Measurements from ENCODE around the gene TMEM91. TPM values are rescaled to one million over a fixed set of nuclear protein-coding genes. Genes with fewer than 3 reads are reported as not detected.

TMEM91 gene
- polyA plus RNA-seq, 1 donor (not counting 4 experiments of a cell fraction or from before 2014, with no cell fraction given), result 6.3 TPM

DNA sequence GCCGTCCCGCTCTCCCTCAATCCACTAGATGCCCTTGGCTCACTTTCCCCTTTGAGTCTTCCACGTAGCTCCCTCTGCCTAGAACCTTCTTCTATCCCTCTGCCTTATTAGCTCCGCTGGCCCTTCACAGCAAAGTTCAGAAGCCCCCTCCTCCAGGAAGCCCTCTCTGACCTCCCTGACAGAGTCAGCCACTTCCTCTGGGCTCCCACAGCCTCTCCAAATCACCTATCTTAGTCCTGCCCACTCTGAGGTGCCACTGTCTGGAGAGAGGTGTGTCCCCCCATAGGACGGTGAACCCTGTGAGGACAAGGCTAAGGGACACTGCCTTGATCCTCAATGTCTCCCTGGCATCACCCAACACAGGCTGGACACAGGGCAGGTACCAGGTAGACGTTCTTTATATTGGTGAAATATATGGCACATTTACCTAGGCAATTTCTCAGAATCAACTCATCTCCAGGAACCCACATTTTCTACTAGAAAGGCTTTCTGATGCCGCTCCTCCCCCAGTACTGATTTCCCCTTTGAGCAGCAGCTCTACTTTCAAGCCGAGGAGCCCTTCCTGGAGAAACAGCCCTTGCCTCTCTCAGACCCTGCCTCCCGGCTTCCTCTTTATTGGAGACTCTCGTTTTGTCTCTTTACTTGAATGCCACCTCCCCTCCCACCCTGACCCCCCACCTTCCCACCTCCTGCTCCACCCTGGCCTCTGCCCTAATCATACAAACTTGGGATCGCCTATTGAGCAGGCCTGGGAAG, 19.2 kb upstream of the TMEM91 start:
- Histone ChIP-seq H3K9ac (ENCODE audit: control insufficient read depth, extremely low read depth, insufficient read depth, low read length) (no peak overlapping the region), H3K79me2 (ENCODE audit: control insufficient read depth, insufficient read depth, low read length) (peaks cover 10% of the 10 kb centered on the region), H3K4me2 (ENCODE audit: control insufficient read depth, extremely low read depth, insufficient read depth, low read depth, low read length) (no peak overlapping the region), H4K20me1 (ENCODE audit: control insufficient read depth, extremely low read depth, insufficient read depth, low read length) (no peaks in the 10 kb centered on the region), H3K36me3 (ENCODE audit: control insufficient read depth in 2 of 2, extremely low read depth in 1 of 2, insufficient read depth in 2 of 2, low read length in 2 of 2) (no peaks in the 10 kb centered on the region), H3K4me3 (ENCODE audit: control insufficient read depth in 2 of 3, extremely low read depth in 1 of 3, insufficient read depth in 2 of 3, low read depth in 1 of 3, low read length in 3 of 3) (no peak overlapping the region), H3K4me1 (ENCODE audit: control insufficient read depth, extremely low read depth, insufficient read depth, low read length) (no peaks in the 10 kb centered on the region), H3K27ac (ENCODE audit: control insufficient read depth, insufficient read depth, low read length) (no peak overlapping the region), H3K9me1 (ENCODE audit: control insufficient read depth, extremely low read depth, insufficient read depth, low read length) (no peaks in the 10 kb centered on the region), H2AFZ (ENCODE audit: control insufficient read depth, low read length) (no peak overlapping the region), H3K27me3 (ENCODE audit: control insufficient read depth, extremely low read depth, insufficient read depth, low read length) (no peaks in the 10 kb centered on the region), H3K9me3 (ENCODE audit: control insufficient read depth, low read depth, low read length) (no peaks in the 10 kb centered on the region)
- FAIRE-seq, result no peak
- dilution Hi-C loops (cut with MboI; ENCODE audit: extremely low pct_ligation_motif_present, low sequenced_read_pairs), result no loop called here
- DNase-seq (ENCODE audit: low read depth, low spot score), result no peak
- no peak for TF ChIP-seq EZH2 (IDR thresholded peaks at IDR 0.05; ENCODE audit: low read length)
- TF ChIP-seq, protein P1, sequence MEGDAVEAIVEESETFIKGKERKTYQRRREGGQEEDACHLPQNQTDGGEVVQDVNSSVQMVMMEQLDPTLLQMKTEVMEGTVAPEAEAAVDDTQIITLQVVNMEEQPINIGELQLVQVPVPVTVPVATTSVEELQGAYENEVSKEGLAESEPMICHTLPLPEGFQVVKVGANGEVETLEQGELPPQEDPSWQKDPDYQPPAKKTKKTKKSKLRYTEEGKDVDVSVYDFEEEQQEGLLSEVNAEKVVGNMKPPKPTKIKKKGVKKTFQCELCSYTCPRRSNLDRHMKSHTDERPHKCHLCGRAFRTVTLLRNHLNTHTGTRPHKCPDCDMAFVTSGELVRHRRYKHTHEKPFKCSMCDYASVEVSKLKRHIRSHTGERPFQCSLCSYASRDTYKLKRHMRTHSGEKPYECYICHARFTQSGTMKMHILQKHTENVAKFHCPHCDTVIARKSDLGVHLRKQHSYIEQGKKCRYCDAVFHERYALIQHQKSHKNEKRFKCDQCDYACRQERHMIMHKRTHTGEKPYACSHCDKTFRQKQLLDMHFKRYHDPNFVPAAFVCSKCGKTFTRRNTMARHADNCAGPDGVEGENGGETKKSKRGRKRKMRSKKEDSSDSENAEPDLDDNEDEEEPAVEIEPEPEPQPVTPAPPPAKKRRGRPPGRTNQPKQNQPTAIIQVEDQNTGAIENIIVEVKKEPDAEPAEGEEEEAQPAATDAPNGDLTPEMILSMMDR (optimal IDR thresholded peaks at IDR 0.05 in 1 of 3, IDR thresholded peaks at IDR 0.05 in 1 of 3, conservative IDR thresholded peaks at IDR 0.05 in 1 of 3; ENCODE audit: extremely low read depth in 1 of 3, insufficient read depth in 2 of 3, low read length in 3 of 3), result no peak

DNA sequence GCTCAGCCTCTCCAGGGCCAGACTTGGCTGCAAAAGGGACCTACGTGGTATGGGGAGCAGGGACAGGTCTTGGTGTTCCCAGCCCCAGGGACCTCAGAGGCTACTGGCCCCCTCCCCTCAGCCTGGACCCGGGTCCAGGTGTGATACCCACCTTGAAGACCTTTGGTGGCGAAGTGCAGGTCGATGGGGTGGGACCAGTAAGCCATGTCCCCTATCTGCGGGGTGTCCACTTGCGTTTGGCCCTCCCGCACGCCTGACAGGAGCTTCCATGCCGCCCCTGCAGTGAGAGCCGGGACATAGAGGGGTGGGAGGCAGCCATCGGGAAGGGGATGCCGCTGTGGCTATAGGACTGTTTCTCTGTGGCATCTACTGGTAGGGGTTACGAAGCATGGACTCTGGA, 18.6 kb upstream of the TMEM91 start:
- H3K9me1 ChIP-seq (ENCODE audit: control insufficient read depth, extremely low read depth, insufficient read depth, low read length), result no peaks in the 10 kb centered on the region
- H3K9ac ChIP-seq (ENCODE audit: control insufficient read depth, extremely low read depth, insufficient read depth, low read length), result no peak overlapping the region
- dilution Hi-C loops (cut with MboI; ENCODE audit: extremely low pct_ligation_motif_present, low sequenced_read_pairs), result no loop called here
- H3K36me3 ChIP-seq (ENCODE audit: control insufficient read depth in 2 of 2, extremely low read depth in 1 of 2, insufficient read depth in 2 of 2, low read length in 2 of 2), result no peaks in the 10 kb centered on the region
- no peak overlapping the region for H2AFZ ChIP-seq (ENCODE audit: control insufficient read depth, low read length)
- H3K27ac ChIP-seq (ENCODE audit: control insufficient read depth, insufficient read depth, low read length), result no peak overlapping the region
- DNase-seq (ENCODE audit: low read depth, low spot score) (no peak), FAIRE-seq (no peak)
- H3K4me1 ChIP-seq (ENCODE audit: control insufficient read depth, extremely low read depth, insufficient read depth, low read length), result peaks cover 5% of the 10 kb centered on the region
- no peak for TF ChIP-seq EZH2 (IDR thresholded peaks at IDR 0.05; ENCODE audit: low read length)
- TF ChIP-seq, protein P1 (optimal IDR thresholded peaks at IDR 0.05 in 1 of 3, IDR thresholded peaks at IDR 0.05 in 1 of 3, conservative IDR thresholded peaks at IDR 0.05 in 1 of 3; ENCODE audit: extremely low read depth in 1 of 3, insufficient read depth in 2 of 3, low read length in 3 of 3), result no peak
- no peaks in the 10 kb centered on the region for H3K27me3 ChIP-seq (ENCODE audit: control insufficient read depth, extremely low read depth, insufficient read depth, low read length)
- H3K4me2 ChIP-seq (ENCODE audit: control insufficient read depth, extremely low read depth, insufficient read depth, low read depth, low read length), result no peak overlapping the region
- no peaks in the 10 kb centered on the region for H4K20me1 ChIP-seq (ENCODE audit: control insufficient read depth, extremely low read depth, insufficient read depth, low read length)
- no peaks in the 10 kb centered on the region for H3K9me3 ChIP-seq (ENCODE audit: control insufficient read depth, low read depth, low read length)
- H3K79me2 ChIP-seq (ENCODE audit: control insufficient read depth, insufficient read depth, low read length), result peaks cover 5% of the 10 kb centered on the region
- H3K4me3 ChIP-seq (ENCODE audit: control insufficient read depth in 2 of 3, extremely low read depth in 1 of 3, insufficient read depth in 2 of 3, low read depth in 1 of 3, low read length in 3 of 3), result no peak overlapping the region

All from keratinocyte (primary cell).